Fibroblast of pulmonary artery (primary cell): ENCODE data around the gene DYNLL2.

Experiments used
- DNase-seq: peaks from one replicate; pipeline ENCODE4 v3.0.0-alpha.2; 2010; ENCODE audit warnings: low read depth
- H3K4me3 ChIP-seq: replicated peaks from 2 replicates; pipeline ENCODE4 v1.5.1; 2011; ENCODE audit warnings: low read depth, mild to moderate bottlenecking, control low read depth, low read length, moderate library complexity
- CTCF ChIP-seq: IDR thresholded peaks from 2 replicates; pipeline ENCODE4 v1.5.1; 2011; ENCODE audit warnings: mild to moderate bottlenecking, control low read depth, low read length, inconsistent platforms; ENCODE audit errors: missing control alignments

Gene DYNLL2

GRCh38 chr17:58083491-58084316 is 485 bp downstream of the DYNLL2 start:
- peak overlapping the region; percentile 82 for H3K4me3 ChIP-seq
- DNase-seq = peak; percentile 40
- TF ChIP-seq CTCF = no peak

- peak; percentile 11 for DNase-seq
- peak overlapping the region; percentile 82 for H3K4me3 ChIP-seq
- TF ChIP-seq CTCF = peak; percentile 21
Observed at GRCh38 chr17:58084317-58084981, 1.2 kb downstream of the DYNLL2 start.

GRCh38 chr17:58085039-58085715 is 2.0 kb downstream of the DYNLL2 start:
- no peak for DNase-seq
- peak overlapping the region; percentile 82 for H3K4me3 ChIP-seq
- TF ChIP-seq CTCF = no peak

GRCh38 chr17:58086953-58087352 is 3.7 kb downstream of the DYNLL2 start:
- no peak for TF ChIP-seq CTCF
- no peak overlapping the region for H3K4me3 ChIP-seq
- DNase-seq = no peak

GRCh38 chr17:58088624-58089023 is 5.4 kb downstream of the DYNLL2 start:
- DNase-seq = no peak

GRCh38 chr17:58089111-58089510 is 5.9 kb downstream of the DYNLL2 start:
- no peak for TF ChIP-seq CTCF
- DNase-seq = no peak
- no peak overlapping the region for H3K4me3 ChIP-seq

More at GRCh38 chr17:58088624-58089023, 5.4 kb downstream of the DYNLL2 start:
- no peak overlapping the region for H3K4me3 ChIP-seq
- TF ChIP-seq CTCF = no peak
